NCI-H128 (cell line): ENCODE data around the gene MAPK9.
"Not testable (repeated sequence)": the region's sequence is repeated elsewhere in the genome, so short reads cannot be mapped to it uniquely, and the experiment has no call there.

Experiments used
- DNase-seq: peaks from one replicate; lab custom pipeline; 2025; ENCODE audit not compliant: unreplicated experiment; lab: John Stamatoyannopoulos, UW

Gene MAPK9

GRCh38 chr5:180238631-180239030 lies 53.3 kb downstream of the MAPK9 start:
- DNase-seq, result no peak

GRCh38 chr5:180235846-180236245 lies 56.0 kb downstream of the MAPK9 start:
- no peak for DNase-seq

- no peak for DNase-seq
Observed at GRCh38 chr5:180235077-180235476, 56.8 kb downstream of the MAPK9 start.

- DNase-seq, result no peak
Observed at GRCh38 chr5:180234271-180234670, 57.6 kb downstream of the MAPK9 start.

- DNase-seq, result no peak
Observed at GRCh38 chr5:180233729-180234128, 58.2 kb downstream of the MAPK9 start.

GRCh38 chr5:180230017-180230416 lies 61.9 kb downstream of the MAPK9 start:
- no peak for DNase-seq

GRCh38 chr5:180222056-180222455 lies 69.8 kb downstream of the MAPK9 start:
- DNase-seq, result no peak

GRCh38 chr5:180217797-180218196 lies 74.1 kb downstream of the MAPK9 start:
- no peak for DNase-seq

GRCh38 chr5:180216646-180217171 lies 75.2 kb downstream of the MAPK9 start:
- no peak for DNase-seq

GRCh38 chr5:180215783-180216630 lies 75.9 kb downstream of the MAPK9 start:
- DNase-seq, result no peak

- no peak for DNase-seq
Observed at GRCh38 chr5:180214870-180215770, 76.8 kb downstream of the MAPK9 start.

- DNase-seq, result no peak
Observed at GRCh38 chr5:180213657-180214207, 78.2 kb downstream of the MAPK9 start.

GRCh38 chr5:180213256-180213600 lies 78.7 kb downstream of the MAPK9 start:
- DNase-seq, result no peak

- DNase-seq, result no peak
Observed at GRCh38 chr5:180212363-180213255, 79.3 kb downstream of the MAPK9 start.

- no peak for DNase-seq
Observed at GRCh38 chr5:180211761-180212035, 80.2 kb downstream of the MAPK9 start.

GRCh38 chr5:180210961-180211760 lies 80.7 kb downstream of the MAPK9 start:
- DNase-seq, result no peak

- DNase-seq, result not testable (repeated sequence)
Observed at GRCh38 chr5:180210077-180210476, 81.8 kb downstream of the MAPK9 start.

GRCh38 chr5:180209137-180209581 lies 82.7 kb downstream of the MAPK9 start, which contains the start of gene RASGEF1C:
RASGEF1C (minus strand) TSS chr5:180209211; CDS start chr5:180138052, 71,159 bp downstream.
- peak; percentile 11 for DNase-seq

- no peak for DNase-seq
Observed at GRCh38 chr5:180208435-180209081, 83.3 kb downstream of the MAPK9 start.
